GM23338 (cell line): ENCODE measurements around the gene OR5B3. TPM values are rescaled to one million over a fixed set of nuclear protein-coding genes. Genes with fewer than 3 reads are reported as not detected.

Experiments
- ATAC-seq: fragments of 200-7000 bp; cut with Tn5 transposase; 3 replicates; pipeline ENCODE4 v1.9.1; 2020
- DNase-seq: peaks from one replicate; pipeline ENCODE4 v3.0.0-alpha.2; 2015; ENCODE audit warnings: low spot score
- H2AFZ ChIP-seq: fragments of 200-600 bp; sonication (generic); 2 replicates; pipeline ENCODE4 v1.8.0; 2016; ENCODE audit warnings: antibody characterized with exemption, mild to moderate bottlenecking, moderate library complexity
- H3F3A ChIP-seq: fragments of 200-600 bp; sonication (generic); replicated peaks from 2 replicates; pipeline ENCODE4 v1.8.0; 2017; ENCODE audit warnings: antibody characterized with exemption, mixed run types, low read depth
- H3K27ac ChIP-seq: fragments of 200-600 bp; sonication (generic); 2 replicates; pipeline ENCODE4 v1.6.1; 2016; ENCODE audit warnings: low read depth
- H3K27me3 ChIP-seq: fragments of 200-600 bp; sonication (generic); 2 replicates; pipeline ENCODE4 v1.8.0; 2016; ENCODE audit warnings: mild to moderate bottlenecking, mixed run types, moderate library complexity; ENCODE audit not compliant: insufficient read depth
- H3K36me3 ChIP-seq: fragments of 200-600 bp; sonication (generic); 2 replicates; pipeline ENCODE4 v1.8.0; 2016; ENCODE audit warnings: mild to moderate bottlenecking; ENCODE audit not compliant: insufficient read depth
- H3K4me1 ChIP-seq: fragments of 200-600 bp; sonication (generic); 2 replicates; pipeline ENCODE4 v1.8.0; 2016; ENCODE audit warnings: mild to moderate bottlenecking, moderate library complexity; ENCODE audit not compliant: insufficient read depth
- H3K4me2 ChIP-seq: fragments of 200-600 bp; sonication (generic); 2 replicates; pipeline ENCODE4 v1.7.1; 2017; ENCODE audit warnings: mixed run types
- H3K4me3 ChIP-seq: fragments of 200-600 bp; sonication (generic); 2 replicates; pipeline ENCODE4 v1.6.1; 2016; ENCODE audit warnings: mixed run types
- H3K79me2 ChIP-seq: fragments of 200-600 bp; sonication (generic); replicated peaks from 2 replicates; pipeline ENCODE4 v1.8.0; 2017; ENCODE audit warnings: mild to moderate bottlenecking; ENCODE audit not compliant: insufficient read depth
- H3K9me2 ChIP-seq: fragments of 200-600 bp; sonication (generic); 2 replicates; pipeline ENCODE4 v1.8.0; 2017; ENCODE audit not compliant: insufficient read depth
- H4K20me1 ChIP-seq: fragments of 200-600 bp; sonication (generic); replicated peaks from 2 replicates; pipeline ENCODE4 v1.8.0; 2017; ENCODE audit warnings: mild to moderate bottlenecking; ENCODE audit not compliant: insufficient read depth
- H3K27ac Mint-ChIP-seq: 2 replicates; pipeline ENCODE4 v1.8.0; 2020; ENCODE audit warnings: inconsistent platforms, mild to moderate bottlenecking, moderate library complexity, mixed read lengths
- H3K27me3 Mint-ChIP-seq: 3 replicates; pipeline ENCODE4 v1.8.0; 2022; ENCODE audit warnings: low read depth, mild to moderate bottlenecking, moderate library complexity, mixed read lengths, inconsistent platforms; ENCODE audit not compliant: insufficient read depth, poor library complexity
- H3K36me3 Mint-ChIP-seq: 3 replicates; pipeline ENCODE4 v1.8.0; 2021; ENCODE audit warnings: low read depth, mild to moderate bottlenecking, inconsistent platforms, moderate library complexity, mixed read lengths
- H3K4me1 Mint-ChIP-seq: 3 replicates; pipeline ENCODE4 v1.8.0; 2020; ENCODE audit warnings: mild to moderate bottlenecking, inconsistent platforms, mixed read lengths
- H3K4me3 Mint-ChIP-seq: 3 replicates; pipeline ENCODE4 v1.8.0; 2021; ENCODE audit warnings: moderate library complexity, mild to moderate bottlenecking, inconsistent platforms, mixed read lengths
- H3K9me3 Mint-ChIP-seq: 3 replicates; pipeline ENCODE4 v1.8.0; 2020; ENCODE audit warnings: moderate library complexity, mild to moderate bottlenecking, inconsistent platforms, mixed read lengths
- CREB1 ChIP-seq: fragments of 250-450 bp; sonication (Bioruptor Pico); IDR thresholded peaks from 2 replicates; pipeline ENCODE4 v1.5.0; 2020; ENCODE audit warnings: low read depth, mild to moderate bottlenecking, moderate library complexity
- CTCF ChIP-seq, 2 experiments: fragments of 200-600 bp in 1 of 2; sonication (generic) in 1 of 2; conservative IDR thresholded peaks; 2 replicates each; pipeline versions ENCODE4 v1.5.1 to v1.6.1; 2016 to 2017; ENCODE audit warnings: antibody characterized with exemption in 2 of 2, low read depth in 2 of 2, mild to moderate bottlenecking in 2 of 2, moderate library complexity in 1 of 2
- EZH2 ChIP-seq: fragments of 200-600 bp; sonication (generic); IDR thresholded peaks from one replicate; pipeline ENCODE4 v1.8.0; 2017; ENCODE audit warnings: antibody characterized with exemption, mild to moderate bottlenecking, low read depth; ENCODE audit not compliant: unreplicated experiment
- EZH2phosphoT487 ChIP-seq: fragments of 200-600 bp; sonication (generic); IDR thresholded peaks from one replicate; pipeline ENCODE4 v1.8.1; 2018; ENCODE audit warnings: antibody characterized with exemption; ENCODE audit not compliant: unreplicated experiment
- JUNB ChIP-seq: IDR thresholded peaks from one replicate; pipeline ENCODE4 v1.6.1; 2016; ENCODE audit warnings: antibody characterized with exemption; ENCODE audit not compliant: unreplicated experiment
- NANOG ChIP-seq: IDR thresholded peaks from 2 replicates; pipeline ENCODE4 v1.6.1; 2016; ENCODE audit warnings: antibody characterized with exemption, borderline replicate concordance
- POLR2AphosphoS5 ChIP-seq: IDR thresholded peaks from 2 replicates; pipeline ENCODE4 v1.6.1; 2016; ENCODE audit warnings: antibody characterized with exemption, low read depth
- STAT1 ChIP-seq: IDR thresholded peaks from one replicate; pipeline ENCODE4 v1.6.1; 2016; ENCODE audit warnings: antibody characterized with exemption; ENCODE audit not compliant: unreplicated experiment
- ZNF114 ChIP-seq: fragments of 250-450 bp; sonication (Bioruptor Pico); IDR thresholded peaks from 2 replicates; pipeline ENCODE4 v1.5.0; 2020; ENCODE audit warnings: mild to moderate bottlenecking, moderate library complexity
- ZNF331 ChIP-seq: fragments of 250-450 bp; sonication (Bioruptor Pico); IDR thresholded peaks from 2 replicates; pipeline ENCODE4 v1.5.0; 2020; ENCODE audit warnings: low read depth, mild to moderate bottlenecking, moderate library complexity
- ZNF462 ChIP-seq: fragments of 250-450 bp; sonication (Bioruptor Pico); IDR thresholded peaks from 2 replicates; pipeline ENCODE4 v1.5.0; 2020; ENCODE audit warnings: mild to moderate bottlenecking, moderate library complexity
- long read RNA-seq: library from polyadenylated mRNA; unstranded; transcript quantifications from one replicate; pipeline ENCODE4 v2.0.0, GENCODE V29; 2020; ENCODE audit not compliant: unreplicated experiment
- polyA plus RNA-seq: library from polyadenylated mRNA; unstranded; fragments of >200 nt; fragmentation: Nextera tagmentation; extraction: Ambion mirVana; gene quantifications from 2 replicates; pipeline ENCODE4 v1.2.1, GENCODE V29; 2016
- total RNA-seq: library from RNA; depleted of rRNA; stranded (reverse); fragments of >200 nt; shearing (Covaris generic); gene quantifications from 2 replicates; pipeline ENCODE4 v1.2.3, GENCODE V29; 2014; rRNA removed
- TF ChIP-seq, protein P1 (sequence below): IDR thresholded peaks from 2 replicates; pipeline ENCODE4 v1.6.1; 2016; ENCODE audit warnings: antibody characterized with exemption
- TF ChIP-seq, protein P2 (sequence below): IDR thresholded peaks from one replicate; pipeline ENCODE4 v1.6.1; 2018; ENCODE audit warnings: antibody characterized with exemption; ENCODE audit not compliant: unreplicated experiment

The OR5B3 gene
- not detected in 2 replicates for total RNA-seq
- not detected in 2 replicates for polyA plus RNA-seq
- long read RNA-seq: 0 reads

DNA sequence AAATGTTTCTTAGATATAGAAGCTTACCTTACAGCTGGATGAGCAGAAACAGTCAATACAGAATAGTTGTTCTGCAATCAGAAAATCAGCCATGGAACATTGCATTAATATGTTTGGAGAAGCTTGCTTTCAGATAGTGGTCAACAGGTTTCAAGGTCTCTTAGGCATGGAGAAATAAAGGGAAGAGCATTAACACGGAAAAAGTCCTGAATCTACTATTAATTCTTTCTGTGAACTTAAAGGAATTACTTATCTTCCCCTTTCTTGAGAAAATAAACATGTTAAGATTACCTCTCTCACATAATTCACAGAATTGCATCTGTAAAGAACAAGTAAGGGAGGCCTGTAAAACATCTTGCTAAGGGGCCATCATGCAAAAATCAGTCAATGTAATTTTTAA lies at the start of gene OR5B3:
Gene OR5B3, minus strand, starts transcription at position 101 of the 400 bp plus-strand sequence. CDS start 3,465 bp downstream, outside the sequence.
- Mint-ChIP-seq H3K4me3 (no peak within 1 kb of the TSS), H3K36me3 (peaks cover 4% of the 10 kb centered on the region; the same call in 1 of the 3 replicates), H3K4me1 (no peaks in the 10 kb centered on the region), H3K27me3 (no peaks in the 10 kb centered on the region), H3K27ac (no peak within 1 kb of the TSS), H3K9me3 (peaks cover 13% of the 10 kb centered on the region; the same call in 2 of the 3 replicates)
- Histone ChIP-seq H3K9me2 (peaks cover 9% of the 10 kb centered on the region; the same call in 1 of the 2 replicates), H3K4me3 (no peak within 1 kb of the TSS), H3K79me2 (no peaks in the 10 kb centered on the region), H3F3A (no peaks in the 10 kb centered on the region), H3K36me3 (no peaks in the 10 kb centered on the region; the same call in 1 of the 2 replicates), H3K4me1 (no peaks in the 10 kb centered on the region), H3K4me2 (no peak within 1 kb of the TSS), H3K27ac (no peak within 1 kb of the TSS), H3K27me3 (no peaks in the 10 kb centered on the region), H4K20me1 (no peaks in the 10 kb centered on the region), H2AFZ (no peak within 1 kb of the TSS)
- TF ChIP-seq ZNF462 (CRISPR knock-in tag) (no peak), CREB1 (no peak), EZH2 (no peak), STAT1 (no peak), EZH2phosphoT487 (no peak), ZNF331 (no peak), NANOG (no peak), POLR2AphosphoS5 (no peak), JUNB (no peak), CTCF (conservative IDR thresholded peaks at IDR 0.05; ENCODE audit: low read depth in 2 of 2) (no peak), ZNF114 (CRISPR knock-in tag) (no peak)
- TF ChIP-seq, protein P1, sequence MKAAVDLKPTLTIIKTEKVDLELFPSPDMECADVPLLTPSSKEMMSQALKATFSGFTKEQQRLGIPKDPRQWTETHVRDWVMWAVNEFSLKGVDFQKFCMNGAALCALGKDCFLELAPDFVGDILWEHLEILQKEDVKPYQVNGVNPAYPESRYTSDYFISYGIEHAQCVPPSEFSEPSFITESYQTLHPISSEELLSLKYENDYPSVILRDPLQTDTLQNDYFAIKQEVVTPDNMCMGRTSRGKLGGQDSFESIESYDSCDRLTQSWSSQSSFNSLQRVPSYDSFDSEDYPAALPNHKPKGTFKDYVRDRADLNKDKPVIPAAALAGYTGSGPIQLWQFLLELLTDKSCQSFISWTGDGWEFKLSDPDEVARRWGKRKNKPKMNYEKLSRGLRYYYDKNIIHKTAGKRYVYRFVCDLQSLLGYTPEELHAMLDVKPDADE: no peak
- TF ChIP-seq, protein P2, sequence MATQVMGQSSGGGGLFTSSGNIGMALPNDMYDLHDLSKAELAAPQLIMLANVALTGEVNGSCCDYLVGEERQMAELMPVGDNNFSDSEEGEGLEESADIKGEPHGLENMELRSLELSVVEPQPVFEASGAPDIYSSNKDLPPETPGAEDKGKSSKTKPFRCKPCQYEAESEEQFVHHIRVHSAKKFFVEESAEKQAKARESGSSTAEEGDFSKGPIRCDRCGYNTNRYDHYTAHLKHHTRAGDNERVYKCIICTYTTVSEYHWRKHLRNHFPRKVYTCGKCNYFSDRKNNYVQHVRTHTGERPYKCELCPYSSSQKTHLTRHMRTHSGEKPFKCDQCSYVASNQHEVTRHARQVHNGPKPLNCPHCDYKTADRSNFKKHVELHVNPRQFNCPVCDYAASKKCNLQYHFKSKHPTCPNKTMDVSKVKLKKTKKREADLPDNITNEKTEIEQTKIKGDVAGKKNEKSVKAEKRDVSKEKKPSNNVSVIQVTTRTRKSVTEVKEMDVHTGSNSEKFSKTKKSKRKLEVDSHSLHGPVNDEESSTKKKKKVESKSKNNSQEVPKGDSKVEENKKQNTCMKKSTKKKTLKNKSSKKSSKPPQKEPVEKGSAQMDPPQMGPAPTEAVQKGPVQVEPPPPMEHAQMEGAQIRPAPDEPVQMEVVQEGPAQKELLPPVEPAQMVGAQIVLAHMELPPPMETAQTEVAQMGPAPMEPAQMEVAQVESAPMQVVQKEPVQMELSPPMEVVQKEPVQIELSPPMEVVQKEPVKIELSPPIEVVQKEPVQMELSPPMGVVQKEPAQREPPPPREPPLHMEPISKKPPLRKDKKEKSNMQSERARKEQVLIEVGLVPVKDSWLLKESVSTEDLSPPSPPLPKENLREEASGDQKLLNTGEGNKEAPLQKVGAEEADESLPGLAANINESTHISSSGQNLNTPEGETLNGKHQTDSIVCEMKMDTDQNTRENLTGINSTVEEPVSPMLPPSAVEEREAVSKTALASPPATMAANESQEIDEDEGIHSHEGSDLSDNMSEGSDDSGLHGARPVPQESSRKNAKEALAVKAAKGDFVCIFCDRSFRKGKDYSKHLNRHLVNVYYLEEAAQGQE: no peak
- DNase-seq (no peak), ATAC-seq (no peak)
